ENCODE measurements around the gene SLC12A8. TPM values are rescaled to one million over a fixed set of nuclear protein-coding genes. Genes with fewer than 3 reads are reported as not detected.

SLC12A8 gene
- total and polyA plus RNA-seq, 2 experiments from 2014 or later, result 6.9 to 15.9 TPM

- ATAC-seq (peak; percentile 5; the same call in 2 of the 3 replicates), DNase-seq (ENCODE audit: low spot score) (peak; percentile 38)
- no peaks in the 10 kb centered on the region for H3K79me2 ChIP-seq (replicated peaks; ENCODE audit: insufficient read depth)
- H3K27ac Mint-ChIP-seq, result no peak overlapping the region
- H3K9me3 Mint-ChIP-seq, result no peaks in the 10 kb centered on the region; the same call in 2 of the 3 replicates
- H3K27me3 Mint-ChIP-seq (ENCODE audit: insufficient read depth, low read depth, poor library complexity), result peaks cover 48% of the 10 kb centered on the region
- no peak overlapping the region for H3K4me3 Mint-ChIP-seq
- 0 out of 2 replicates have a peak overlapping the region, but pooled peaks have one; percentile 35 for H3K4me2 ChIP-seq
- no peak overlapping the region for H2AFZ ChIP-seq
- no peaks in the 10 kb centered on the region; the same call in 1 of the 2 replicates for H3K36me3 ChIP-seq (ENCODE audit: insufficient read depth)
- H3F3A ChIP-seq (replicated peaks; ENCODE audit: low read depth), result no peaks in the 10 kb centered on the region
- H3K4me1 Mint-ChIP-seq, result peaks cover 41% of the 10 kb centered on the region
- H3K27me3 ChIP-seq (ENCODE audit: insufficient read depth), result peaks cover 42% of the 10 kb centered on the region
- H4K20me1 ChIP-seq (replicated peaks; ENCODE audit: insufficient read depth), result no peaks in the 10 kb centered on the region
- H3K4me3 ChIP-seq, result no peak overlapping the region; the same call in 1 of the 2 replicates
- peaks cover 22% of the 10 kb centered on the region for H3K4me1 ChIP-seq (ENCODE audit: insufficient read depth)
- no peaks in the 10 kb centered on the region; the same call in 2 of the 3 replicates for H3K36me3 Mint-ChIP-seq (ENCODE audit: low read depth)
- TF ChIP-seq ZNF462 (CRISPR knock-in tag; IDR thresholded peaks at IDR 0.05), result no peak
- no peak for TF ChIP-seq JUNB (IDR thresholded peaks at IDR 0.05; ENCODE audit: unreplicated experiment)
- no peak for TF ChIP-seq POLR2AphosphoS5 (IDR thresholded peaks at IDR 0.05; ENCODE audit: low read depth)
- no peak for TF ChIP-seq ETS1 (IDR thresholded peaks at IDR 0.05)
- TF ChIP-seq NANOG (IDR thresholded peaks at IDR 0.05; ENCODE audit: borderline replicate concordance), result no peak
- H3K27ac ChIP-seq (ENCODE audit: low read depth), result no peak overlapping the region
- no peaks in the 10 kb centered on the region for H3K9me2 ChIP-seq (ENCODE audit: insufficient read depth)
These were observed 153.6 kb downstream of the SLC12A8 start for GRCh38 chr3:125058959-125059358.
